Lower leg skin (tissue), 4 donors: Measurements from ENCODE around the gene TLCD3A. TPM values are rescaled to one million over a fixed set of nuclear protein-coding genes. Genes with fewer than 3 reads are reported as not detected.
"Not testable (repeated sequence)": the region's sequence is repeated elsewhere in the genome, so short reads cannot be mapped to it uniquely, and the experiment has no call there.

Experiments
- DNase-seq, 2 donors: peaks; one replicate each; pipeline ENCODE4 v3.0.0-alpha.2; 2019; ENCODE audit warnings: low spot score in 2 of 2
- H3K4me3 ChIP-seq: fragments of 200-600 bp; sonication (generic); 2 replicates; pipeline ENCODE4 v1.5.1; 2017; ENCODE audit warnings: mild to moderate bottlenecking, low read depth; ENCODE audit not compliant: poor library complexity, severe bottlenecking
- POLR2A ChIP-seq, 2 donors: fragments of 450-650 bp; IDR thresholded peaks; one replicate each; pipeline ENCODE4 v1.6.1; 2016 to 2017; ENCODE audit warnings: antibody characterized with exemption in 2 of 2, mild to moderate bottlenecking in 1 of 2, moderate library complexity in 1 of 2
- WGBS, 2 donors: methylation state at CpG; one replicate each; pipeline ENCODE4 v1.1.5; 2018; 5-methylcytosine and 5-hydroxymethylcytosine counted together
- intact Hi-C: fragments of 100-400 bp; cut with DNase I; formaldehyde crosslinking; loops from one replicate; pipeline ENCODE4 v1.15.0; 2023; ENCODE audit warnings: low total_unique reads
- total RNA-seq, 4 donors: library from RNA; depleted of rRNA; stranded (reverse); fragments of >200 nt; gene quantifications; one replicate each; pipeline ENCODE4 v1.1.0, GENCODE V29; 2016
- TF ChIP-seq, protein P1 (sequence below), 3 donors: fragments of 450-650 bp; IDR thresholded peaks; one replicate each; pipeline ENCODE4 v1.5.1; 2016; ENCODE audit warnings: antibody characterized with exemption in 3 of 3, mild to moderate bottlenecking in 3 of 3, moderate library complexity in 2 of 3

TLCD3A gene
- total RNA-seq, 4 donors from 2014 or later, result 75.2 to 111 (median 78.8) TPM

- TF ChIP-seq, protein P1, sequence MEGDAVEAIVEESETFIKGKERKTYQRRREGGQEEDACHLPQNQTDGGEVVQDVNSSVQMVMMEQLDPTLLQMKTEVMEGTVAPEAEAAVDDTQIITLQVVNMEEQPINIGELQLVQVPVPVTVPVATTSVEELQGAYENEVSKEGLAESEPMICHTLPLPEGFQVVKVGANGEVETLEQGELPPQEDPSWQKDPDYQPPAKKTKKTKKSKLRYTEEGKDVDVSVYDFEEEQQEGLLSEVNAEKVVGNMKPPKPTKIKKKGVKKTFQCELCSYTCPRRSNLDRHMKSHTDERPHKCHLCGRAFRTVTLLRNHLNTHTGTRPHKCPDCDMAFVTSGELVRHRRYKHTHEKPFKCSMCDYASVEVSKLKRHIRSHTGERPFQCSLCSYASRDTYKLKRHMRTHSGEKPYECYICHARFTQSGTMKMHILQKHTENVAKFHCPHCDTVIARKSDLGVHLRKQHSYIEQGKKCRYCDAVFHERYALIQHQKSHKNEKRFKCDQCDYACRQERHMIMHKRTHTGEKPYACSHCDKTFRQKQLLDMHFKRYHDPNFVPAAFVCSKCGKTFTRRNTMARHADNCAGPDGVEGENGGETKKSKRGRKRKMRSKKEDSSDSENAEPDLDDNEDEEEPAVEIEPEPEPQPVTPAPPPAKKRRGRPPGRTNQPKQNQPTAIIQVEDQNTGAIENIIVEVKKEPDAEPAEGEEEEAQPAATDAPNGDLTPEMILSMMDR (IDR thresholded peaks at IDR 0.05), result no peak
- TF ChIP-seq POLR2A (IDR thresholded peaks at IDR 0.05), result no peak
- peak; percentile 81 to 93 for DNase-seq
- intact Hi-C loops, result loop anchor here (5.0 kb wide), 1 partner anchor 340 kb away; a partner anchor contains a TSS
- WGBS, 2 donors, result 5 to 23% methylated on average over 27 to 43 of the region's 43 CpGs
- H3K4me3 ChIP-seq, result peak overlapping the region; percentile 52
Measured at GRCh38 chr17:752620-753219, 20.3 kb downstream of the TLCD3A start.

GRCh38 chr17:753418-753817 is 21.0 kb downstream of the TLCD3A start:
- TF ChIP-seq, protein P1 (IDR thresholded peaks at IDR 0.05), result no peak
- no peak for TF ChIP-seq POLR2A (IDR thresholded peaks at IDR 0.05)
- intact Hi-C loops, result loop anchor here (5.0 kb wide), 1 partner anchor 341 kb away; a partner anchor contains a TSS
- H3K4me3 ChIP-seq, result no peak overlapping the region
- 58 to 62% methylated on average over 13 of the region's 13 CpGs for WGBS, 2 donors
- DNase-seq, result no peak

GRCh38 chr17:755319-755961 is 23.0 kb downstream of the TLCD3A start:
- H3K4me3 ChIP-seq, intact Hi-C loops, DNase-seq: not testable (repeated sequence)
- 89 to 95% methylated on average over 9 of the region's 9 CpGs for WGBS, 2 donors

DNA sequence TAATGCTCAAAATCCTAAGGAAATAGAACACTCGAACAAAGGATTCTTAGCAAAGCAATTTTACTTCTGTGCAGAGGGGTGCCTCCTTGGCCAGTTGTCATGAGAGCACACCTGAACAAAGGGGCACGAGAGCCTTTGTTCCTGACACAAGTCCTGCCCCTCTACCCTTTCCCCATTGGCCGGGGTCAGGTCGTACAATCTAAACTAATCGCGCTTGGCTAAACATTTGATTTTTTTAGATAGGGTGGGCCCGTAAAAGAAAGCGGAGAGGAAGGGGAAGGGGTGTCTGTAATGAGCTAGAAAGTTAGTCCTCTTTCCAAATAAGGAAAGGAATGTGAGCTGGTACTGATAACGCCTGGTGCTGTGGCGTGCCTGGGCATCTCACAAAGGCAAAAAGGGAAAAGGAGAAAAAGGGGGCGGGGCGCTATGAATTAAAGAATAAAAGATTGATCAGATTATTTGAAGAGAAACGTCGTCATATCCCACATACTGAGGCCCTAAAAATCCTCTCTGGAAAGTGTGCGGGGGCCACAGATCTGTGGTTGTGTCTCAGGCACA is 23.7 kb downstream of the TLCD3A start:
- intact Hi-C loops, result not testable (repeated sequence)

GRCh38 chr17:759964-760363 is 27.6 kb downstream of the TLCD3A start:
- intact Hi-C loops, result no loop called here

More for the DNA sequence above, 23.7 kb downstream of the TLCD3A start:
- 48 to 57% methylated on average over 15 of the region's 15 CpGs for WGBS, 2 donors
- not testable (repeated sequence) for H3K4me3 ChIP-seq, DNase-seq

DNA sequence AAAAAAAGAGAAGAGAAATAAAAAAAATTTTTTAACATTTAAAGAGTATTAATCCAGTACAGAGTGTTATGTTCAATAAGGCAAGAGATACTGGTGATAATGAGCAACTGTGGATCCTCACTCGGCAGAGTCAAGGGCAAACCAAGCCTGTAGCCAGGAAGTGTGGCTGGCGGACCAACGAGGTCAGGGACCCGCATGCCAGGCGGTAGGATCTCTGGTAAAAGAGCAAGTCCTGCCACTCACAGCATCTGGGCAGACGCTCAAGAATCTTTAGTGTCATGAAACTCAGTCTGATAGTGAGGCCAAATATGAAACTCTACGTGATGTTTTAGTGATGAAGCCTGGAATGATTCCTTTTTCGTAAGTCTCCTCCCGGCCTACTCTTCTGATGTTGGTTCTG is 28.0 kb downstream of the TLCD3A start:
- 81 to 88% methylated on average over 9 of the region's 9 CpGs for WGBS, 2 donors
- DNase-seq, result peak in 1 of 2 donors; percentile 64
- intact Hi-C loops, result no loop called here
- TF ChIP-seq POLR2A (IDR thresholded peaks at IDR 0.05), result no peak
- TF ChIP-seq, protein P1 (IDR thresholded peaks at IDR 0.05), result no peak
- H3K4me3 ChIP-seq, result no peak overlapping the region

More at GRCh38 chr17:759964-760363, 27.6 kb downstream of the TLCD3A start:
- TF ChIP-seq POLR2A (IDR thresholded peaks at IDR 0.05), result no peak
- TF ChIP-seq, protein P1 (IDR thresholded peaks at IDR 0.05), result no peak
- no peak overlapping the region for H3K4me3 ChIP-seq
- no peak for DNase-seq
- WGBS, 2 donors, result 92 to 93% methylated on average over 5 of the region's 5 CpGs
